Activated naive CD4-positive, alpha-beta T cell treated with Interleukin-2 at 50 U/mL for 16 hours (primary cell): ENCODE measurements around the gene STARD9.
A peak's percentile ranks its signal among the peaks of the same experiment; 100 is the strongest.
"Not testable (repeated sequence)": the region's sequence is repeated elsewhere in the genome, so short reads cannot be mapped to it uniquely, and the experiment has no call there.

Experiments used
- DNase-seq: peaks from one replicate; pipeline ENCODE4 v3.0.0-alpha.2; 2020

The STARD9 gene

DNA sequence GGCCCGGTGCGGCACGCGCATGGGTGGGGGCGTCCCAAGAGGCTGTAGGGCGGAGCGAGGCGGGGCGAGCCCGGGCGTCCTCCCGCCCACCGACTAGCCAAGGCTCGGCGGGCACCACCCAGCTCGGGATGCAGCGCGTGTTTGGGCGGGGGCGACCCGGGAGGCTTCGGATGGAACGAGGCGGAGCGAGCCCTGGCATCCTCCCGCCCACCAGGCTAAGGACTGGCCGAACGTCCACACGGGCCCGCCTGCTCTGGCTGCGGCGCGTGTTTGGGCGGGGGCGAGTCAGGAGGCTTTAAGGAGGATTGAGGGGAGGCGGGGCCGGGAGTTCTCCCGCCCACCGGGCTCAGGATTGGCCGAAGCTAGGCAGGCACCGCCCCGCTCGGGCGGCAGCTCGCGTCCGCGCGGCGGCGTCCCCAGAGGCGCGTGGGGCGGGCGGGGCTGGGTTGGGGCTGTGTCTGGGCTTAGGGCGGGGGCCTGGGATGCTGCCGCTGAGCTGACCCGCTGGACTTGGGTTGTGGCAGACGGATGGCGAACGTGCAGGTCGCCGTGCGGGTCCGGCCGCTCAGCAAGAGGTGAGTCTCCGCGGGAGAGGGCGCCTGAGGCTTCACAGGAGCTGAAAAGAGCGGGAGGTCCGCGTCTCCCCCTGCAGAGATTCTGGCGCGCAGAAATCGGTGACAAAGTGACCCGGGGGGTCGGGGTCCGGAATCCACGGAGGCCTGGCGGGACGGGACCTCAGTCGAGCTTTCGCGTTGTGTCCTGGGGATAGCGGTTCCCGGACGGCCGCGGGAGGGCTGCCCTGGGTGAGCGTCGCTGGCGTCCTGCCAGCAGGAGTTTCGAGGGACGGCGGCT is at the start of gene STARD9:
TSS of gene STARD9 (plus strand) at position 419 of the 852 bp plus-strand sequence. CDS start at position 529, 110 bp downstream.
- peak; percentile 96 for DNase-seq

DNA sequence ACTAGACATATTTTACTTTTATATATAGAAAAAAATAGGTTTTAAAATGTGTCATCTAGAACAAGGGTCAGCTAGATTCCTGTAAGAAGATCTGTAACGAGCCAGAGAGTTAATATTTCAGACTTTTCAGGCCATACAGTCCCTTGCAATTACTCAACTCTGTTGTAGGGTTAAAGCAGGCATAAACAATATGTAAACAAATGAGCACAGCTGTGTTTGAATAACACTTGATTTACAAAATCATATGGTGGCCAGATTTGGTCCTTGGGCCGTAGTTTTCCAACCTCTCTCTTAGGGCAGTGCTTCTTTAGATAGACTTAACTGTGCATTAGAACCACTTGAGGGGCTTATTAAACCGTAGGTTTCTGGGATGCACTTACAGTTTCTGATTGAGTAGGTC is 46.4 kb upstream of the STARD9 start:
- DNase-seq = no peak

DNA sequence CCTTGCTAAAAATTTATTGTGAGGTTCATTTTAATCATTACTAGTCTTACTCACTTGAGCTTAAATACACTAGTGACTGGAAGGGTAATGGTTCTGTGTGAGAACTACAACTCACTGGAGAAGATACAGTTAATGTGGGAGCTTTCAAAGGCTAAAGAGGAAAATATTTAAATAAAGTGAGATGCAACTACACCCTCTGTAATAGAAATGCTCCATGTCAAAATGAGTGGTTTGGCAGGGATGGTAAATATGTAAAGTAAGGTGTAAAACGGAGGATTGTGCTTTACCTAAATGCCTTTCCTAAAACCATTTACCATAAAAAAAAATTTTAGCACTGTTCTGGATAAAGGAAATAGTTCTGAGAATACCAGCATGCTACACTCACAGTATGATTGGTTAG is 42.2 kb upstream of the STARD9 start:
- no peak for DNase-seq

DNA sequence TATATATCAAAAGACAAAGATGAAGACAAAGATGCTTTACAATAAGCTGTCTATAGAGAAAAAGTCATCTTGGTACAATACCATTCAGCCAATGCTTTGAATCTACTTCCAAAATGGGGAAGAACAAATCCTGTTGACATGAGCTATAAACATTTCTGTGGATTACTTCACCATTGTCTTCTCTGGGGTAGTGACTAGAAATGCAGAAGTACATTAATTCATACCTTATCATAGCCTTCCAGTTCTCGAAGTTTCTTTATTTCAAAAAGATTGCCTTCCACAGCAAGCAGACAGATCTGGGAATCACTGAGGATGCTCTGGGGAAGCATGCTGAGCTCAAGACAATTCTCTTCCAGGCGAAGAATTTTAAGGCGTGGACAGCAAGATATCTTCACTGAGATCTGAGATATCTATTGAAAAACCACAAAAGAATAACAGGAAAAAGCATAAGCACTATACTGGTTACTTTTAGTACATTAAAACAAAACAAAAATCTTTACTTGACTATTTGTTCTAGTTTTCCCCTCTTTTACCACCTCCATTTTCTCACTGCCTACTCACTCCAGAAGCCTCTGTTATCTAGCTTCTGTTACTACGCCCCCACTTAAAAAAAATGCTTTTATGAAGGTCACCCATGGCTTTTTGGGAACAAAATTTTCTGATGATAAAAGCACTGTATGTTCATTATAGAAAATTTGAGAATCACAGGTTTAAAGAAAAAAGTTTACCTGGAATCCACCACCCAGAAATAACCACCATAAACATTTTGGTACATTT is 30.4 kb upstream of the STARD9 start:
- DNase-seq = no peak

DNA sequence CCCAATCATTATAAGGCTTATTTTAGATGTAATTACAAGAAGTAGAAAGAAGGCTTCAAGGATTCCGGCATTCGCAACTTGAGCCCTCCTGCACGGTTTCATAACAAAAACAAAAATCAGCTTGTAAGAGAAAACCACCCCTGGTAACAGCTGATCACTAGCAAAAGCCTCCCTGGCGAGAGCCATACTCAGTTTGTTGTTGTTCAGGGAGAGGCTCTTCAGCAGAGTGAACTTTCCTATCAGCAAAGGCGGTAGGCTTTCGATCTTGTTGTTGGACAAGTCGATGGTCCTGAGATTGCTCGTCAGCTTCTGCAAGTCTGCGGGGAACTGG is 27.5 kb upstream of the STARD9 start:
- DNase-seq = no peak

DNA sequence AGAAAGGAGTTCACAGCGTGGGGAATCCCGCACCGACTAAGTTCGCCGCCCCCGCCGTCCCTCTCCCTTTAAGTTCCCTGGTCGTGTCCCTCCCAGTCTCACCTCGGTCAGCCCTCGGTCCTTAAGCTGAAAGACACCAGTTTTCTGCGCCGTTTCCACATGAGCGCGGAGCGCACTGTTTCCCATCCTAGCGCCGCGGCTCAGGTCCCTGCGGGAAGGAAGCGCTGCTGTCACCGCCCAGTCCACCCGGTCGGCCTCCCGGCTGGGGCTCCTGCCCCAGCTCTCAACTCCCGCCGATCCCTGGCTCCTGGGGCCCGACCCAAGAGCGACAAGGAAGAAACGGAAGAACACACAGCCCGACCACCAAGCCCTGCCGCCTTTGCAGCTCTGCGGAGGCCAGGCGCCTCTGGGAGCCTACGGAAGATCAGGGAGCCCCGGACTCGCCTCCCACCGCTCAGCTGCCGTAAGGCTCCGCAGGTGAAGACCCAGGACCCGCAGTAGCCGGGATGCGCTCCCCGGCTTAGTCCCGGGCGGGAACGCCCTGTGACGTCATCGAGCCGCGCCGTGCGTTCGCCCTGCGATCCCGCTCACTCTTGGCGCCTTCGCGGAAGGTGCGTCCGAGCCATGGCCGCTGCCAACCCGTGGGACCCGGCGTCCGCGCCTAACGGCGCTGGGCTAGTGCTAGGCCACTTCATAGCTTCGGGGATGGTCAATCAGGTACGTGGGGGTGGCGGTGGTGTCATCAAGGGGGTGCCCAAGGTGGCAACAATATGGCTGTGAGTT is 27.0 kb upstream of the STARD9 start, which contains the start of the genes HAUS2 and LRRC57:
TSS of gene HAUS2 (plus strand) at position 590 of the 783 bp plus-strand sequence. CDS start at position 625, 35 bp downstream.
TSS of gene LRRC57 (minus strand) at position 545 of the 783 bp plus-strand sequence. CDS start at position 186, 359 bp downstream.
- DNase-seq = peak; percentile 89

DNA sequence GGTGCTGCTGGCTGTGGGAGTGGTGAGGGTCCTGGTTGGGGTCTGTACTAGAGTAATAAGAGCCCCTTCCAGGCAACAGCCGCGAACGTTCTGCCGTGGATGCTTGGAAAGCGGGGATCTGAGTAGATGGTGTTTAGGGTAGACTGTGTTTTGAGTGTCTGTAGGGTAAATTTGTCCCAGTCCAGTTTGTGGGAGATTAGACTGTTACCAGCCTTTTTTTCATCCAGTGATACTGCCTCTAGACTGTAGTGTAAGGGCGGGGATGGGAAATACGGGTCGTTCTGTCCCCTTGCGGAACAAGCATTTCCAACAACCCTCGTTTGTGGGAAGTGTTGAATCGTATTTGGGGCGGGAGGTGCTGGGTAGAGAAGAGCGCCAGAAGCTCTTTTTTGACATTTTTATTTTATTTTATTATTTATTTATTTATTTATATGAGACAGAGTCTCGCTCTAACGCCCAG is 26.3 kb upstream of the STARD9 start:
- no peak for DNase-seq

DNA sequence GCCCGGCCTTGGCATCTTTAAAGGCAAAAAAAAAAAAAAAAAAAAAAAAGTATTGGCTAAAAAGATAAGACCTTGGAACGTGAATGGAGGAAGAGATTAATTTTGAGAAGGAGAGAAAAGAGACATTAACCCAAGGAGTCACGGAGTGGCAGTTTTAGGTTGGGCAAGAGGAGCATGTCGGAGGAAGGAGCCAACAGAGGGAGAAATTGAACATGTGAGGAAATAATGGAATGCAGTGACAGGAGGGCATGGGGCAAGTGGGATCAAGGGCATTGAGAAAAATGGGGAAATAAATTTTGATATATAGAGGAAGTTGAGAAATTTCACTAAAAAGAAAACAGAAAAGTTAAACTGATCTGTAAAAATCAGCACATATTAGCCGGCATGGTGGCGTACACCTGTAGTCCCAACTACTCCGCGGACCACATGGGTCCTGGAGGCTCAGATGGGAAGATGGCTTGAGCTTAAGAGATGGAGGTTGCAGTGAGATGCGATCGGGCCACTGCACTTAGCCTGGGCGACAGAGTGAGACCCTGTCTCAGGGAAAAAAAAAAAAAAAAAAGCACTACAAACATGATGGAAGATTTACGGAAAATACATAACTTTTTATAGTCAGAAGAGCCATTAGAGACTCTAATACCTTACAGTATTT is 25.5 kb upstream of the STARD9 start:
- no peak for DNase-seq

DNA sequence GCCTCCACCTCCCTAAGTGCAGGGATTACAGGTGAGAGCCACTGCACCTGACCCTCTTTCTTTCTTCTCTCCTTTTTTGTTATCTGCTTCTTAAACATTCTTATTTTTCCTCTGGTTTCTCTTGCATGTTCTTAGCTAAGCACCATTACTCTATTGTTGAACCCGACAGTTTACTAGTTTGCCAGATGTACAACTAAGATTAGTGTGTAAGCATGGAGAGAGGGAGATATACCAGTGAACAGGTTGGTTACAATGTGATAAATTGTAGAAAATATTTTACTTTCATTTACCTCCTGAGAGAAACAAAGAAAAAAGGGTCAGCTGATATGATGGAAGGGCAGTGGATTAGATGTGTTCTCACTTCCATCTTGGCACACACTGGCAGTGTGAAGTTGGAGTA is 21.9 kb upstream of the STARD9 start:
- DNase-seq = no peak

DNA sequence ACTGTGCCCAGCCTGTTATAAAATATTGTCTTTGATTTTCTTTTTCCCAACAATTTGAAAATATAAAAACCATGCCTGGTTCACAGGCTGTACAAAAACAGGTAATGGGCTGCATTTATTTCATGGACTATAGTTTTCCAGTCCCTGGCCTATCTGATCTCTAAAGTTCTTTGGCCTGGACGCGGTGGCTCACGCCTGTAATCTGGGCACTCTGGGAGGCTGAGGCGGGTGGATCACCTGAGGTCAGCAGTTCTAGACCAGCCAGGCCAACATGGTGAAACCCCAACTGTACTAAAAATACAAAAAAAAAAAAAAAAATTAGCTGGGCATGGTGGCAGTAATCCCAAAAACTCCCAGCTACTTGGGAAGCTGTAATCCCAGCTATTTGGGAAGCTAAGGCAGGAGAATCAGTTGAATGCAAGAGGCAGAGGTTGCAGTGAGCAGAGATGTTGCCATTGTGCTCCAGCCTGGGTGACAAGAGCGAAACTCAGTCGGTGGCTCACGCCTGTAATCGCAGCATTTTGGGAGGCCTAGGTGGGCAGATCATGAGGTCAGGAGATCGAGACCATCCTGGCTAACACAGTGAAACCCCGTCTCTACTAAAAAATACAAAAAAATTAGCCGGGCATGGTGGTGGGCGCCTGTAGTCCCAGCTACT is 18.7 kb upstream of the STARD9 start:
- not testable (repeated sequence) for DNase-seq

DNA sequence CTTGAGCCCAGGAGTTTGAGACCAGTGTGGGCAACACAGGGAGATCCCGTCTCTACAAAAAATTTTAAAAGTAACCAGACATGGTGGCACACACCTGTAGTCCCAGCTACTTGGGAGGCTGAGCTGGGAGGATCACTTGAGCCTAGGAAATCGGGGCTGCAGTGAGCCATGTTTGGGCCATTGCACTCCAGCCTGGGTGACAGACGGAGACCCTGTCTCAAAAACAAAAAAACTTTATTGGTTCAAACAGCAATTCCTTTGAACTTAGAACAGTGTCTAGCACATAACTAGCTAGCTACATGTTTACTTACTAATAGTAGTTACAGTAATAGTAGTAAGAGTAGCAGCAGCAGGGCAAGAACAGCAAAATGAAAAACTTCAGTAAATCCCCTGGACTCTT is 16.7 kb upstream of the STARD9 start:
- no peak for DNase-seq

DNA sequence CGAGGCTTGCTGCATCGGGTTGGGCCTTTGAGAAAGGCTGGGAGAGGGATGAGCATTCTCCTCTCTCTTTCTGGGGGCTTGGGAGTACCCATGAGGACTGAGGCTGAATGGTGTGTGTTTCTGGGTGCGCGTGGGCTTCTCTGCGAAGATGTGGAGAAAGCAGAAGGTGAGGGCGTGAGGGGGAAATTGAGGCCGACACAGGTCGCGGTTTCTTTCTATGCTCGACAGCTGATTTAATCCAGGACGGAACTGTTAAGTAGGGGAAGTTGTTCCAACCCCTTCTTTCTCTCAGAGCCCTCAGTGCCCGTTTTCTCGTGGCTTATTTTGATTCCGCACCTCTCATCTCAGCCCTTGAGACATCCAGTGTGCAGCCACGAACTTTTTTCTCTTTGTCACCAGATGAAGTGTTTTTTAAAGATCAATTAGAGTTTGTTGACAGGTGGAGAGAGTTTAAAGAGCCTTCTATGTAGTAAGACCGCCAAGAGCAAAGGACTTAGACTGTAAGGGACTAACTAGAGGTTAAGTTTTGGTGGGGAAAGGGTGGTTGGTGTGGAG is 711 bp downstream of the STARD9 start:
- no peak for DNase-seq

DNA sequence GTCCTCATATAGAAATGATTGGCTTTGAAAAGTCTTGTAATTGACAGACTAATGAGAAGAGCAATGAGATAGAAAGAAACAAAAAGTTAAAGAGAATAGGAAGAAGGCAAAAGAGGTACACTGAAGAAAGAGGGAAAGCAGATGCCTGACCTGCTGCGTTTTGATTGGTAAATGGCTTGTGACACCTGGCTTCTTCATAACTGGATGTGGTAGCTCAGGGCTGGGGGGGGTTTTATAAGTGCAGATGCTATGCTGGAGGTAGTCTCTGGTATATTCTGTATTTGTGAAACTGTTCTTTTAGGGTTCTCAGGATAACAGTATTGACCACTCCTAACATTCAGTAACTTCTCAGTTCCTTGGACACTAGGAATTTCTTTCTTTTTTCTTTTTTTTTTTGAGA is 1.4 kb downstream of the STARD9 start:
- no peak for DNase-seq

DNA sequence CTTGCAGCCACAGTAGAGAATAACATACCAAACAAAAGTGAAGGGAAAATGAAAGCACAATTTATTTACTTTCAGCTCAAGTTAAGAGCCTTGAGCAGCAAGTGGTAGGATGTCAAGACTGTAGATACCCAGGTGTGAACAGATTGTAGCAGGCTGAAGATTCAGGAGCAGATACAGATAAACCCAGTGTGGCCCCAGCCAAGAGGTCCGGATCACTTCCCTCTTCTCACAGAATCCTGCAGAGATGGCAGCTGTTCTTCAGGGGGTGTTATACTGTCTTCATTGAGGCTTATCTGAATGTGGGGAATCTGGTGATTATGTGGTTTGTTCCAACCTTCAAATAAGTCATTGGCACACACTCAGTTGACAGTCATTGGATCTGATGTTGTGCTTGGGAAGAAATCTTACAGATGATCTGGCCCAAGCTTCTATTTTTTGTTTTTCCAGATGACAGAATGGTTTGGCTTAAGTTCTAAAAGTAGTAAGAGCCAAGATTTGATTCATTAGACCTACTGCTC is 2.2 kb downstream of the STARD9 start:
- DNase-seq = no peak

DNA sequence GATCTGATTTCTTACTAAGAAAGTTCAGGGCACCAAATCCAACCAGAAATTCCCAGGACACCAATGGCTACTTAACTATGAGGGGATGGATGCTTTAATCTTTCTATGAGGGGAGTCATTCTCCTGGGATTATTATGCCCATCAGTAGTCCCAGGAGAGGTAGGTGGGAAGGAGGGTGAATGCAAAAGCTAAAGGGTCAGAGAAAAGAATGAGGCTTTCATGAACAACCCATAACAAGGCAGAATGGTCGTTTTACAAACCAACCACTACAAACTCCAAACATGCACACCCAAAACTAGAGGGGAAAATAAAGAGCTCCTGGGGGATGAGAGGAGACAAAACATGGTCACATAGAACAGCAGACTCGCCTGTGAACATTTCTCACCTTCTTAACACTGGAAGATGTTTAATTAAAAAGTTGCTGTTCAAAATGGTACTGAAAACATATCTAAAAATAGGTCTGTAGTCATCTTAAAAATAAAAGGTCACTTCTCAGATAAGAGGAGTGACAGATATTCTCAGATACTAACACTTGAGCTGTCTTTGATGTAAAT is 3.7 kb downstream of the STARD9 start:
- DNase-seq = no peak

DNA sequence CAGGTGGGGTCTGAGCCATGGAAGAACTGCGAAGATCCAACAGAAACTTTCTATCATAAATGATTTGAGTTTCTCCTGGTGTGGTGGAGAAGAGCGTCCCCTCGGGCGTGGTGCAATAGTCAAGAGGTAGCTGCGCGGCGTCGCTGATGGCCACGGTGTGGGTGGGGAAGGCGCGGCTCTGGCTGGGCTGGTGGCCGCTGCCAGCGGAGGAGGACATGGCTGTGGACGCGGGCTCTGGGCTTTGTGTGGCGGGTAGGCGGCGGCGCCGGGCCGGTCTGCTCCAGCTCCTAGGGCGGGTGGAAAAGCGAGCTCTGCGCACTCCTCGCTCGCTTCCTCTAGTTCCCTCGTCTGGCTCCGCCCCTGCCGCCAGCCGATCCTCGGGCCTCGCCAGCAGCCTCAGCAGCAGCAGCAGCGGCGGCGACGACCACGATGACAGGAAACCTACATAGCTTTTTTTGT is 5.9 kb downstream of the STARD9 start:
- peak; percentile 78 for DNase-seq

DNA sequence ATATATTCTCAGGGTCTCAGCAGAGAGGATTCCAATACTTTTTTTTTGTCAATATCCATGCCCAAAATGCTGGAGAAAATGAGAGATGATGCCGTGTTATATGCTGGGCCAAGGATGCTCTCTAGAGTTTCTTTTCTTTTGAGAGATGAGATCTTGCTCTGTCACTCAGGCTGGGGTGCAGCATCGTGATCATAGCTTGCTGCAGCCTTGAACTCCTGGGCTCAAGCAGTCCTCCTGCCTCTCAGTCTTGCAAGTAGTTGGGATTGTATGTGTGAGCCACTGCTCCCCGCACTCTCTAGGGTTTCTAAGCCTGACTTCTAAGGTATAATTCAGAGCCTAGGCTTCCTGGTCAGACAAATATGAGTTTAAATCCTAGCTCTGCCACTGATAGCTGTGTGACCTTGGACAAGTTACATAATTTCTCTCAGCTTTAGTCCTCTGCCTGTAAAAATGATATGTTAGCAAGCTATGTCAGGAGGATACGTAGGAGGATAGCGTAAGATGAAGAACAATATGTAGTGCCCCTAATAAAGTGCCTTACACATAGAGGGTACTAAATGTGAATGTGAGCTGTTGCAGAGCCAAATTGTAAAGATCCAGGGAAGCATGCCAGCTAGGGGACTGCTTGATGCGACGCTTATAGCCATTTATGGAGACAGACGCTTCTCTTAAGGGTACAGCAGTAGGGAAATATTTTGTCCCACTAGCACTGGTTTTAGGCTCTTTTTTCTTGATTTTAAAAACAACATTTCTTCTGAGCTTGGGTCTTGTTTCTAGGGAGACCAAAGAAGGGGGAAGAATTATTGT is 7.4 kb downstream of the STARD9 start:
- no peak for DNase-seq

DNA sequence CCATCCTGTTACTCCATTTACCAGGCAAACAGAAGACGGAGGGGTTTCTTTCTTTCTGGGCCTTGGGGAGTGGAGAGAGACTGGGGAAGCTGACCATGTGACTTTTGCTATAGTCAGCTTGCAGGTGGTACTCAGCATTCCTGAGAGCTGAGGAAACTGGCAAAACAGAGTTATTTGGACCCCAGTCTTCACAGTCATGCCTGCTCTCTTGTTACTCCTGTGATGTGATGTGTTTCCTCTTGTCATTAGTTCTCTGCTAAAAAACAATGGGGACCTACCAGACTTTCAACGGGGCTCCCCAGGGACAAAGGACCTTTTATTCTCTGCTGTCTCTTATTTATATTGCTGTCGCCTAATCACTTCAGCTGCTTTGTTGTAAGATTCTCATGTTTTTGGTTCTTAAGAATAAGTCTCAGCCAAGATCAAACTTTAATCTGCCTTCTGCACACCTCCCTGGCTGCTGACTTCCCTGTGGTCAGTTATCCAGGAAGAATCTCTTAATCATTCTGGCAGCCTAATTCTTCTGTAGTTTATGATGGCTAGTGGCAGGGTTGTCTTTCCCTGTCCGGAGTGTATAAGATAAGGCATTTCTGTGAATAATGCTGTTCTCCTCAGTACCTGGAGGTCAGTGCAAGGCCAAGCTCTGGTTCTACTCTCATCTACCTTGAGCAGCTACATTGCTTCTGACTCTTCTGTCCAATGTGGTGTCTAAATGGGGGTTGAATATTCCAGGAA is 8.8 kb downstream of the STARD9 start:
- DNase-seq = no peak

DNA sequence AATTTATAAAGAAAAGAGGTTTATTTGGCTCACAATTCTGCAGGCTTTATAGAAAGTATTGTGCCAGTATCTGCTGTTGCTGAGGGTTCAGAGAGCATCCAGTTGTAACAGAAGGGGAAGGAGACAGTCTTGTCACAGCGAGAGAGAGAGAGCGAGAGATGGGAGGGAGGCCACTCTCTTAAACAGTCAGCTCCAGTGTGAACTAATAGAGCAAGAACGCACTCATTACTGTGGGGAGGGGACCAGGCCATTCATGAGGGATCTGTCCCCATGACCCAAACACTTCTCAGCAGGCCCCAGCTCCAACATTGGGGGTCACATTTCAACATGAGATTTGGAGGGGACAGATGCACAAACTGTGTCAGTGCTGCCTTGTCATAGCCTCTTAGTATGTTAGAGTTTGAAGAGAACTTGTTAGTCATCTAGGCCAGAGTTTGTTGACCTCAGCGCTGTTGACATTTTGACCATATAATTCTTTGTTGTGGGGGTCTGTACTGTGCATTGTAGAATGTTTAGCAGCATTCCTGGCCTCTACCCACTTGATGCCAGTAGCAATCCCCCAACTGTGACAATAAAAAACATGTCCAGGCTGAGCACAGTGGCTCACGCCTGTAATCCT is 15.3 kb downstream of the STARD9 start:
- no peak for DNase-seq
